ENCODE results near the gene TSC22D2.

The TSC22D2 gene

DNA sequence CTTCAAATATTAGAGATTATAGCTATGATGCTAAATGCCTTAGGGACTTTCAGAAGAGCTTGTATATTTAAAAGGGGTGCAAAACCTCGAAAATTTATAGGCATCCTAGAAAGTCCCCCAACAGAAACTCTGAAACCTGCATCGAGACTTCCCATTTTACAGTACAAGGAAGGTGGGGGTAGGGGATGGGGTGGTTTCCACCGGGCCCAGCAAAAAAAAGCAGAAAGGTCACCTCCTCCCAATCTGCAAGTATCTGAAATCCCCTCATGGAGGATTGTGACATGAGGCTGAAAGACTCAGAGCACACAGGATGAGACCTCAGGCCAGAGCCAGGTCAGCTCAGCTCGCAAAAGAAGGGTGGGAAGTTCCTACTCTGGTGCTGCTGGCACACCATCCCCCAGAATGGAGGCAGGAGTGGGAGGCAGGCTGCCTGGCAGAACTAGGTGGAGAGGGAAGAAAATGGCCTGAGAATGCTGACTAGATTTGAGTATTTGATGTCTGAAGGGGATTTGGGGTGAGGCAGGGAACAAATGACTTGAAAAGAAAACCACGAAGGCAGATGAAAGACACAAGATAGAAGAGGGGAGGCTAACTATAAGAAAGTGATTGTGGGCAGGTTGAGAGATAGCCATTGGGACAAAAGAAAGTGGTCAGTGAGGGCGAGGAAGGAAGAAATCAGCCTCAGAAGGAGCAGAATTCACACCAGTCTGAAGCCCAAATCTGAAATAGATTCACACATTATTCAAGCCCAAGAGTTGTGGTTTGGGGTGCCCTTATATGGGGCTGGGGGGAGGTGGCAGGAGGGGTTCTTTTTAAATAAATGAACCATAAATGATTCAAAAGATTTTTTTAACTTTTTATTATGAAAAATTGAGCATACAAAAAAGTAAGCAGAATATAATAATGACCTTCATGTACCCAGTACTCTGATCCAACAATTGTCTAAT lies 22.5 kb upstream of the TSC22D2 start:
- DNase-seq: no peak

DNA sequence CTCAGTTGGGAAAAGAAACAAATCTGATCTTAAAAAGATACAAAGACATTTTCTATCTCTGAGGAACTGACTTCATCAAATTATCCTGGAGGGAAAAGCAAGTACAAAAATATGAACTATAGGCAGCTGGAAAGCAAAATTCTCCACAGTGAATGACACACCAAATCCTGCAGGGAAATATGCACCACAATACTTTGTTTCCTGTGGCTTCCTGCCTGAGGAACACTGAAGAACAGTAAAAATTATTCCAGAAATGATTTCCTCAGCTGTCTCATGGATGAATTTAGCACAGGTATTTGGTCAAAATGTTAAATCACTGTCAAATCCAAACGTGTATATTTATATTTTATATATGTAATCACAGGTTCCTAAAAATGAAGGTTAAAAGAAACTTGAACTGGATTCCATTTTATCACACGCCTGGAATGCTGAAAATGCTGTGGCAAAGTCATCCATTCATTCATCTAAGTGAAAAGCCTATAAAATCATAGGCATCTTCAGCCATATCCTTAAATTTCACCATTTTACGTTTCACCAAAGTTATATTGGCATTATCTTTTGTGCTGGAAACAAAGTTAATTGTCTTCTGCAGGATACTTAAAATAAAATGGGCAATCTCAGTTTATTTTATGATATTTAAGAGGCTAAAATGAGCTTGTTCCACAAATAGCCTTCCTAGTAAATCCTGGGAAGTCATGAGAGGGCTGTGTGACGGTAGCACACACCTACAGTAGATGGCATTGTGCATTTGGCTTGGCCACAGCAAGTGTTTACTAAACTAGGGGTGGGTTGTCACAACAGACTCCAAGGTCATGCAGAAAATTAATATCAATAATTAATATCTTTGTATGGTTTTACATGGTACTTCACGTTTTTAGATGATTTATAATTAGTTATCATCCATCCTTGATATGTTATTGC lies 19.3 kb upstream of the TSC22D2 start:
- no peak for DNase-seq

GRCh38 chr3:150390087-150390486 lies 18.0 kb upstream of the TSC22D2 start:
- DNase-seq: no peak

GRCh38 chr3:150391161-150391560 lies 16.9 kb upstream of the TSC22D2 start:
- DNase-seq: no peak

- DNase-seq: no peak
These were observed 14.4 kb upstream of the TSC22D2 start for GRCh38 chr3:150393745-150394144.

DNA sequence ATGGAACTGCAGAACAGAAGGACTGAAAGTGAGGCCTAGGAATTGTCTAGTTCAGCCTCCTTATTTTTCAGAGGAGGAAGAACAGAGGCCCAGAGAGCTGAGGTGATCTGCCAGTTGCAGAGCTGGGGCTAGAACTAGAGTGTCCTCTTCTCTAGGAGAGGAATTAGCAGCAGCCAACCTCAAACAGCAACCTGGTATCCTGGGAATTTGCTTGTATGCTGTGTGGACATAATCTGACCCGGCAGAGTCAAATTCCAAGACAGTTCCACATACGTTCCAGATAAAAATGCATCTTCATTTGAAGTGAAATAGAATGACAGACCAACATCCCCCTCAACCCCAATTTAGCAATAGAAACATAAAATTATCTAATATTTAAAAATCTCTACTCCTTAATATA lies 13.5 kb upstream of the TSC22D2 start:
- no peak for DNase-seq

- DNase-seq: no peak
These were observed 11.6 kb upstream of the TSC22D2 start for GRCh38 chr3:150396491-150396890.

- no peak for DNase-seq
These were observed 11.0 kb upstream of the TSC22D2 start for GRCh38 chr3:150396956-150397550.

DNA sequence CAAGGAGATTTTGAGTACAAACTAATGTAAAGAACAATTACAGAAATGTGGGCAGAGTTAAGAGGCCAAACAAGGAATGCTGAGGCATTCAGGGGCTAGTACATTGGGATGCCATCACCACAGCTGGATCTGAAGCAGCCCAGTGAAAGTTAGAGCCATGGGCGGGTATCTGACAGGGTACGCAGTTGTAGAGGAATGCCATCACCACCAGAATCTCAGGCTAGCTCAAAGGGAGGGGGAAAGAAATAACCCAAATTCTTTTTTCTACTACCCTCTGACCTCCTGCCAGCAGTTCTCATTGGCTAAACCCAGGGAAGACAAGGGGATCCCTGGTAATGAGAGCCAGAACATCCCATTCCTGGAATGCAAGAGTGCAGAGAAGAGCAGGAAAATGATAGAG lies 9.0 kb upstream of the TSC22D2 start:
- no peak for DNase-seq

GRCh38 chr3:150401285-150401684 lies 6.8 kb upstream of the TSC22D2 start:
- no peak for DNase-seq

GRCh38 chr3:150402217-150402616 lies 5.9 kb upstream of the TSC22D2 start:
- DNase-seq: no peak

- DNase-seq: no peak
These were observed 4.1 kb upstream of the TSC22D2 start for GRCh38 chr3:150404023-150404422.

GRCh38 chr3:150407051-150407807 lies 869 bp upstream of the TSC22D2 start:
- no peak for DNase-seq

GRCh38 chr3:150407808-150408220 lies 284 bp upstream of the TSC22D2 start:
- DNase-seq: no peak

- DNase-seq: no peak
These were observed 1.0 kb downstream of the TSC22D2 start for GRCh38 chr3:150409125-150409511.

- DNase-seq: no peak
These were observed 1.6 kb downstream of the TSC22D2 start for GRCh38 chr3:150409512-150410310.

GRCh38 chr3:150410311-150411105 lies 2.4 kb downstream of the TSC22D2 start:
- DNase-seq: no peak

DNA sequence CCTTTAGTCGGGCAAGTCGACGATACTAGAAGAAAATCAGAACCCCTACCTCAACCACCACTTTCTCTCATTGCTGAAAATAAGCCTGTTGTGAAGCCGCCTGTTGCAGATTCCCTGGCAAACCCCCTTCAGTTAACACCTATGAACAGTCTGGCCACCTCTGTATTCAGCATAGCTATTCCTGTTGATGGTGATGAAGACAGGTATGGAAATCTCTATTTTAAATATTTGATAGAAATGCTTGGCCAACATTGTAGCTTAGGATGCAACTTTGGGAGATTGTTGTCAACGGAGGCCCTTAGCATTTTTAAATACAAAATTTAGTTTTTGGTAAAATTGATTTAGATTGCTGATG lies 3.0 kb downstream of the TSC22D2 start:
- no peak for DNase-seq

DNA sequence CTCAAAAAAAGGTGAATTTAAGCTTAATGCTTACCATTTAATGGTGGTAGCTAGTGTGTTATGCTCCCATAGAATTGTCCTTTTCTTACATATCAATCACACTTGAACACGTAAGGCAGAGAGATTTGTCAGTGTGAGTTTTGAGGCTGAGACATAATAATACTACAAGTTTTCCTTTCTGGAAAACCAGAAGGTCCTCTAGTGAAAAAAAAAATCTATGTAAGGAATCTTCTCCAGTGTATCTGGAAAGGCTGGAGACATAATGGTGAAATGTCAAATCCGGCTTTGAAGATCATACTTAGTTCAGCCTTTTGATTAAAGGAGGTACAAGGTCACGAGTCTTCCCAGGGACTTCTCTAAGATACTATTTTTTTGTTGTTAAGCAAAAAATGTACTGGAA lies 3.4 kb downstream of the TSC22D2 start:
- no peak for DNase-seq

DNA sequence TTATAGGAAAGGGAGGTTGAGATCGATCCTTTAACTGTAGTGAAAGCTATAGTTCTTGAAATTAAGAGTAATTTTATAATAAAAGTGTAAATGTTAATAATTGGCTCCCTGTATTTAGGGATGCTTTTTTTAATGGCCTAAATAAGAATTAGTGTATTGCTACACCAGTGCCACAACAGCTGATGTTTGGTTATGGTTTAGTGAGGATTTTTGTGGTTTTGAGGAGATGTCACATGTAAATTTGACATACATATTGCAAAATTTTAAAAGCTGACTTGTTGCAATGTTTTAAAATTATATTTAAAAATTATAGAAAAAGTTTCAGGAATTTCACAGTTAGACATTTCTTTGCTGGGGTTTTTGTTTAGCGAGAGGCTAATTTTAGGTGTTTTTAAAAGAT lies 3.9 kb downstream of the TSC22D2 start:
- DNase-seq: no peak

Measured in NCI-H1048 (cell line).